Caco-2 (cell line): Measurements from ENCODE around the gene ALKBH6. TPM values are rescaled to one million over a fixed set of nuclear protein-coding genes. Genes with fewer than 3 reads are reported as not detected.

Experiments used
- BruUV-seq: library from RNA; stranded (reverse); fragments of 400-500 nt; replicated peaks from 2 replicates; lab custom pipeline; 2021; lab: Mats Ljungman, UMichigan
- CTCF ChIA-PET: fragments of 300-600 bp; sonication (Branson Sonifier 250); formaldehyde crosslinking; loops from one replicate; lab custom pipeline; 2022; ENCODE audit warnings: antibody characterized with exemption; lab: Charles Lee
- POLR2A ChIA-PET: fragments of 300-600 bp; sonication (Branson Sonifier 250); formaldehyde crosslinking; loops from one replicate; lab custom pipeline; 2022; ENCODE audit warnings: antibody characterized with exemption; lab: Charles Lee
- DNase-seq, 2 experiments: peaks; one replicate each; pipeline versions ENCODE4 v3.0.0 to v3.0.0-alpha.2; 2020 to 2022
- H3K27me3 ChIP-seq: replicated peaks from 2 replicates; pipeline ENCODE4 v1.6.0; 2011; ENCODE audit warnings: low read length; ENCODE audit not compliant: control insufficient read depth, insufficient read depth
- H3K36me3 ChIP-seq: 2 replicates; pipeline ENCODE4 v1.5.1; 2011; ENCODE audit warnings: low read length; ENCODE audit not compliant: control insufficient read depth, insufficient read depth
- H3K4me1 ChIP-seq: fragments of 250-450 bp; sonication (Bioruptor Pico); 2 replicates; pipeline ENCODE4 v1.5.1; 2020; ENCODE audit warnings: mild to moderate bottlenecking
- H3K4me3 ChIP-seq: 2 replicates; pipeline ENCODE4 v1.5.1; 2011; ENCODE audit warnings: low read depth, mild to moderate bottlenecking, control low read depth, low read length
- H3K9me3 ChIP-seq: fragments of 250-450 bp; sonication (Bioruptor Pico); 2 replicates; pipeline ENCODE4 v1.5.1; 2020; ENCODE audit warnings: mild to moderate bottlenecking, moderate library complexity
- H3K27ac Mint-ChIP-seq: one replicate; pipeline ENCODE4 v1.8.0; 2022; ENCODE audit warnings: mixed read lengths; ENCODE audit not compliant: unreplicated experiment
- H3K27me3 Mint-ChIP-seq: one replicate; pipeline ENCODE4 v1.8.0; 2022; ENCODE audit warnings: mixed read lengths; ENCODE audit not compliant: insufficient read depth, unreplicated experiment
- H3K36me3 Mint-ChIP-seq: one replicate; pipeline ENCODE4 v1.8.0; 2022; ENCODE audit warnings: mild to moderate bottlenecking, mixed read lengths; ENCODE audit not compliant: insufficient read depth, unreplicated experiment
- H3K4me1 Mint-ChIP-seq: one replicate; pipeline ENCODE4 v1.8.0; 2022; ENCODE audit warnings: low read depth, mixed read lengths; ENCODE audit not compliant: unreplicated experiment
- H3K4me3 Mint-ChIP-seq: one replicate; pipeline ENCODE4 v1.8.0; 2022; ENCODE audit warnings: mild to moderate bottlenecking, moderate library complexity, mixed read lengths; ENCODE audit not compliant: unreplicated experiment
- H3K9me3 Mint-ChIP-seq: one replicate; pipeline ENCODE4 v1.8.0; 2022; ENCODE audit warnings: mixed read lengths; ENCODE audit not compliant: unreplicated experiment
- intact Hi-C: fragments of 100-400 bp; cut with micrococcal nuclease; formaldehyde crosslinking; loops from one replicate; pipeline ENCODE4 v1.10.0; 2022; ENCODE audit not compliant: unreplicated experiment
- total RNA-seq: library from RNA; stranded (reverse); gene quantifications from 2 replicates; pipeline ENCODE4 v1.2.3, GENCODE V29; 2022
- TF ChIP-seq, protein P1 (sequence below), 2 experiments: fragments of 200-600 bp in 1 of 2; IDR thresholded peaks; 1 replicate in 1 of 2; 2 replicates in 1 of 2; pipeline versions ENCODE4 v1.5.1 to v1.8.0; 2011 to 2022; ENCODE audit warnings: antibody characterized with exemption in 1 of 2, control low read depth in 1 of 2, inconsistent platforms in 1 of 2, low read depth in 1 of 2, low read length in 1 of 2, mild to moderate bottlenecking in 1 of 2, moderate library complexity in 1 of 2; ENCODE audit not compliant: insufficient read depth in 1 of 2, severe bottlenecking in 1 of 2, unreplicated experiment in 1 of 2

ALKBH6 gene
- total RNA-seq, 1 experiment from 2014 or later: 29.4 TPM

- Histone ChIP-seq H3K27me3 (no peaks in the 10 kb centered on the region), H3K4me1 (no peaks in the 10 kb centered on the region), H3K4me3 (no peak overlapping the region), H3K36me3 (no peaks in the 10 kb centered on the region; the same call in 1 of the 2 replicates), H3K9me3 (no peaks in the 10 kb centered on the region)
- no peak overlapping the region for H3K4me3 Mint-ChIP-seq
- intact Hi-C loops: no loop called here
- POLR2A ChIA-PET: no interaction called here
- DNase-seq: no peak
- no peaks in the 10 kb centered on the region for H3K4me1 Mint-ChIP-seq
- H3K36me3 Mint-ChIP-seq: peaks cover 24% of the 10 kb centered on the region
- CTCF ChIA-PET: no interaction called here
- H3K27me3 Mint-ChIP-seq: no peaks in the 10 kb centered on the region
- no peak overlapping the region for H3K27ac Mint-ChIP-seq
- TF ChIP-seq, protein P1, sequence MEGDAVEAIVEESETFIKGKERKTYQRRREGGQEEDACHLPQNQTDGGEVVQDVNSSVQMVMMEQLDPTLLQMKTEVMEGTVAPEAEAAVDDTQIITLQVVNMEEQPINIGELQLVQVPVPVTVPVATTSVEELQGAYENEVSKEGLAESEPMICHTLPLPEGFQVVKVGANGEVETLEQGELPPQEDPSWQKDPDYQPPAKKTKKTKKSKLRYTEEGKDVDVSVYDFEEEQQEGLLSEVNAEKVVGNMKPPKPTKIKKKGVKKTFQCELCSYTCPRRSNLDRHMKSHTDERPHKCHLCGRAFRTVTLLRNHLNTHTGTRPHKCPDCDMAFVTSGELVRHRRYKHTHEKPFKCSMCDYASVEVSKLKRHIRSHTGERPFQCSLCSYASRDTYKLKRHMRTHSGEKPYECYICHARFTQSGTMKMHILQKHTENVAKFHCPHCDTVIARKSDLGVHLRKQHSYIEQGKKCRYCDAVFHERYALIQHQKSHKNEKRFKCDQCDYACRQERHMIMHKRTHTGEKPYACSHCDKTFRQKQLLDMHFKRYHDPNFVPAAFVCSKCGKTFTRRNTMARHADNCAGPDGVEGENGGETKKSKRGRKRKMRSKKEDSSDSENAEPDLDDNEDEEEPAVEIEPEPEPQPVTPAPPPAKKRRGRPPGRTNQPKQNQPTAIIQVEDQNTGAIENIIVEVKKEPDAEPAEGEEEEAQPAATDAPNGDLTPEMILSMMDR (IDR thresholded peaks at IDR 0.05; ENCODE audit: insufficient read depth in 1 of 2, low read depth in 1 of 2, low read length in 1 of 2, severe bottlenecking in 1 of 2, unreplicated experiment in 1 of 2): no peak
- H3K9me3 Mint-ChIP-seq: no peaks in the 10 kb centered on the region
- BruUV-seq: no TSS peak
These were observed 11.5 kb upstream of the ALKBH6 start for GRCh38 chr19:36025541-36025940.

DNA sequence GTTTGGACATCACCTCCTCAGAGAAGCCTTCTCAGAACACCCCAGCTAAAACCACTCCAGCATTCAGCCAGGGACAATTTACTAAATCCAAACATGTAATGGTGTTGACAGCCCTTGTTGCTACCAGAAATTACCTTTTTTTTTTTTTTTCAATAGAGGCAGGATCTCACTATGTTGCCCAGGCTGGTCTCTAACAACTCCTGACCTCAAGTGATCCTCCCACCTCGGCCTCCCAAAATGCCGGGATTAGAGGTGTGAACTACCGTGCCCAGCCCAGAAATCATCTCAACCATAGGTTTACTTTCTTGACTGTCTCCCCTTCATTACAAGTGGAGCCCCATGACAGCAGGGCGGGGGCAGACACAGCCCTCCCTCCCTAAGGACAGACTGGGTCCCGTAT lies 9.4 kb upstream of the ALKBH6 start:
- TF ChIP-seq, protein P1 (IDR thresholded peaks at IDR 0.05; ENCODE audit: insufficient read depth in 1 of 2, low read depth in 1 of 2, low read length in 1 of 2, severe bottlenecking in 1 of 2, unreplicated experiment in 1 of 2): no peak
- BruUV-seq: no TSS peak
- no peak for DNase-seq
- H3K36me3 ChIP-seq: no peaks in the 10 kb centered on the region; the same call in 1 of the 2 replicates
- no peaks in the 10 kb centered on the region for H3K4me1 ChIP-seq
- Mint-ChIP-seq H3K4me1 (no peaks in the 10 kb centered on the region), H3K27ac (no peak overlapping the region), H3K4me3 (no peak overlapping the region), H3K27me3 (no peaks in the 10 kb centered on the region), H3K9me3 (no peaks in the 10 kb centered on the region), H3K36me3 (peaks cover 15% of the 10 kb centered on the region)
- H3K9me3 ChIP-seq: no peaks in the 10 kb centered on the region
- no peak overlapping the region for H3K4me3 ChIP-seq
- no peaks in the 10 kb centered on the region for H3K27me3 ChIP-seq
- intact Hi-C loops: no loop called here
- ChIA-PET POLR2A (no interaction called here), CTCF (no interaction called here)

DNA sequence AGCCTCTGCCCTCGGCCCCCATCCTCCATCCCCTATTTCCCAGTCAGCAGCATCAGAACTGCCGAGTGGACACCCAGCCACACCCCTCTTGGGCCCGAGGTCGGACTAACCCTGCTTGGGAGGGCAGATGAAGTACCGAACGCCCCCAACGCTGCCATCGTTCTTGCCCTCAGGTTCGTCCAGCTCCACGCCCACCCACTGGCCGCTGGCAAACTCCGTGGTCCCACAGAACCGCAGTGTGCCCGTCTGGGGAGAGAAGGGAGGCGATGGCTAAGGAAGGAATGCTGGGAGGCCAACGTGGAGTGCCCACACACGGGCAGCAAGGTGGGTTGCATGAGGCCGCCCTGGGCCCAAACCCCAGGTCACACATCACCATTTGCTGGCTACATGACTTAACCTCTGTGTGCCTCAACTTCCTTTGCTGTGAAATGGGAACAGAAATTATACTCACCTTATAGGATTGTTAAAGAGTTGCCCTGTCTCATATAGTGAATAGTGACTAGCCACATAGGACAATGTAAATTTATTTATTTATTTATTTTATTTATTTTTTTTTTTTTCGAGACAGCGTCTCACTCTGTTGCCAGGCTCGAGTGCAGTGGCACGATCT lies 5.2 kb upstream of the ALKBH6 start:
- Mint-ChIP-seq H3K9me3 (no peaks in the 10 kb centered on the region), H3K27ac (no peak overlapping the region), H3K36me3 (peaks cover 34% of the 10 kb centered on the region), H3K27me3 (no peaks in the 10 kb centered on the region), H3K4me3 (no peak overlapping the region), H3K4me1 (peaks cover 16% of the 10 kb centered on the region)
- TF ChIP-seq, protein P1 (IDR thresholded peaks at IDR 0.05; ENCODE audit: insufficient read depth in 1 of 2, low read depth in 1 of 2, low read length in 1 of 2, severe bottlenecking in 1 of 2, unreplicated experiment in 1 of 2): no peak
- H3K4me1 ChIP-seq: peaks cover 7% of the 10 kb centered on the region; the same call in 1 of the 2 replicates
- H3K9me3 ChIP-seq: no peaks in the 10 kb centered on the region
- intact Hi-C loops: no loop called here
- no peaks in the 10 kb centered on the region for H3K27me3 ChIP-seq
- H3K36me3 ChIP-seq: no peaks in the 10 kb centered on the region; the same call in none of the 2 replicates
- ChIA-PET POLR2A (no interaction called here), CTCF (no interaction called here)
- BruUV-seq: no TSS peak
- DNase-seq: no peak
- H3K4me3 ChIP-seq: no peak overlapping the region
